H9 (cell line): ENCODE results near the gene CYBA. TPM values are rescaled to one million over a fixed set of nuclear protein-coding genes. Genes with fewer than 3 reads are reported as not detected.

ENCODE experiments used
- DNase-seq: peaks from one replicate; pipeline ENCODE4 v3.0.0-alpha.2; 2017
- H2AFZ ChIP-seq: one replicate; pipeline ENCODE4 v1.6.1; 2013; ENCODE audit warnings: mild to moderate bottlenecking, low read length, control low read depth, moderate library complexity
- H2AK5ac ChIP-seq: 2 replicates; pipeline ENCODE4 v1.6.1; 2013; ENCODE audit warnings: low read length, control low read depth, mixed read lengths; ENCODE audit not compliant: insufficient read length
- H2BK120ac ChIP-seq: one replicate; pipeline ENCODE4 v1.6.1; 2013; ENCODE audit warnings: low read depth, mild to moderate bottlenecking, low read length, control low read depth, inconsistent platforms; ENCODE audit not compliant: poor library complexity, severe bottlenecking
- H2BK12ac ChIP-seq: 2 replicates; pipeline ENCODE4 v1.6.1; 2013; ENCODE audit warnings: low read length, control low read depth, mixed read lengths, low read depth; ENCODE audit not compliant: insufficient read length
- H2BK15ac ChIP-seq: 2 replicates; pipeline ENCODE4 v1.6.1; 2013; ENCODE audit warnings: low read depth, low read length, control low read depth
- H2BK20ac ChIP-seq: one replicate; pipeline ENCODE4 v1.6.1; 2013; ENCODE audit warnings: low read depth, mild to moderate bottlenecking, low read length, control low read depth, inconsistent platforms; ENCODE audit not compliant: poor library complexity, severe bottlenecking
- H2BK5ac ChIP-seq: 2 replicates; pipeline ENCODE4 v1.6.1; 2013; ENCODE audit warnings: low read length, control low read depth, mixed read lengths; ENCODE audit not compliant: insufficient read length
- H3K14ac ChIP-seq: 2 replicates; pipeline ENCODE4 v1.6.1; 2013; ENCODE audit warnings: low read length, control low read depth; ENCODE audit not compliant: insufficient read depth
- H3K18ac ChIP-seq: 2 replicates; pipeline ENCODE4 v1.6.1; 2013; ENCODE audit warnings: low read depth, mild to moderate bottlenecking, mixed read lengths, low read length, control low read depth; ENCODE audit not compliant: insufficient read length
- H3K23ac ChIP-seq: 2 replicates; pipeline ENCODE4 v1.6.1; 2013; ENCODE audit warnings: low read length, control low read depth, mixed read lengths, low read depth; ENCODE audit not compliant: insufficient read length
- H3K23me2 ChIP-seq: 2 replicates; pipeline ENCODE4 v1.6.1; 2013; ENCODE audit warnings: low read depth, mild to moderate bottlenecking, mixed read lengths, low read length, control low read depth; ENCODE audit not compliant: insufficient read length, poor library complexity, severe bottlenecking
- H3K27ac ChIP-seq: 2 replicates; pipeline ENCODE4 v1.5.1; 2013; ENCODE audit warnings: low read length, control low read depth, mixed read lengths, low read depth; ENCODE audit not compliant: insufficient read length
- H3K27me3 ChIP-seq: 2 replicates; pipeline ENCODE4 v1.6.1; 2013; ENCODE audit warnings: low read length, control low read depth, inconsistent platforms; ENCODE audit not compliant: insufficient read depth
- H3K4ac ChIP-seq: 2 replicates; pipeline ENCODE4 v1.6.1; 2013; ENCODE audit warnings: low read depth, mild to moderate bottlenecking, control low read depth, inconsistent platforms, low read length, moderate library complexity
- H3K4me1 ChIP-seq: 2 replicates; pipeline ENCODE4 v1.6.1; 2013; ENCODE audit warnings: low read length, control low read depth, inconsistent platforms; ENCODE audit not compliant: insufficient read depth
- H3K4me2 ChIP-seq: 2 replicates; pipeline ENCODE4 v1.6.1; 2013; ENCODE audit warnings: low read length, control low read depth, mixed read lengths; ENCODE audit not compliant: insufficient read length, insufficient read depth
- H3K56ac ChIP-seq: 2 replicates; pipeline ENCODE4 v1.6.1; 2013; ENCODE audit warnings: low read depth, mild to moderate bottlenecking, mixed read lengths, low read length, control low read depth; ENCODE audit not compliant: insufficient read length
- H3K79me1 ChIP-seq: 2 replicates; pipeline ENCODE4 v1.6.1; 2013; ENCODE audit warnings: low read depth, mild to moderate bottlenecking, moderate library complexity, low read length, control low read depth, inconsistent platforms; ENCODE audit not compliant: insufficient read depth, poor library complexity, severe bottlenecking
- H3K79me2 ChIP-seq: 2 replicates; pipeline ENCODE4 v1.6.1; 2013; ENCODE audit warnings: low read length, control low read depth, inconsistent platforms; ENCODE audit not compliant: insufficient read depth
- H3K9ac ChIP-seq: 2 replicates; pipeline ENCODE4 v1.6.1; 2013; ENCODE audit warnings: low read length, control low read depth, mixed read lengths; ENCODE audit not compliant: insufficient read length; ENCODE audit errors: extremely low read depth
- H3K9me3 ChIP-seq: one replicate; pipeline ENCODE4 v1.6.1; 2013; ENCODE audit warnings: low read depth, low read length, inconsistent platforms; ENCODE audit not compliant: control insufficient read depth
- H3T11ph ChIP-seq: one replicate; pipeline ENCODE4 v1.6.1; 2013; ENCODE audit warnings: mild to moderate bottlenecking, low read length, control low read depth, inconsistent platforms
- H4K20me1 ChIP-seq: one replicate; pipeline ENCODE4 v1.6.1; 2013; ENCODE audit not compliant: control insufficient read depth, insufficient read length, insufficient read depth
- H4K5ac ChIP-seq: 2 replicates; pipeline ENCODE4 v1.6.1; 2013; ENCODE audit warnings: low read depth, mild to moderate bottlenecking, mixed read lengths, low read length, control low read depth; ENCODE audit not compliant: insufficient read length
- H4K8ac ChIP-seq: replicated peaks from 2 replicates; pipeline ENCODE4 v1.6.1; 2013; ENCODE audit warnings: low read length, control low read depth, mixed read lengths, low read depth; ENCODE audit not compliant: insufficient read length
- H4K91ac ChIP-seq: 2 replicates; pipeline ENCODE4 v1.6.1; 2013; ENCODE audit warnings: low read depth, mild to moderate bottlenecking, moderate library complexity, mixed read lengths, low read length, control low read depth; ENCODE audit not compliant: insufficient read length
- H3K27ac Mint-ChIP-seq, 3 experiments: 2 replicates in 2 of 3; 3 replicates in 1 of 3; pipeline ENCODE4 v1.8.0; 2020 to 2021; ENCODE audit warnings: mixed read lengths in 3 of 3, mild to moderate bottlenecking in 1 of 3, moderate library complexity in 1 of 3
- H3K27me3 Mint-ChIP-seq: 2 replicates; pipeline ENCODE4 v1.8.0; 2021; ENCODE audit warnings: low read depth, mild to moderate bottlenecking, moderate library complexity, mixed read lengths
- H3K36me3 Mint-ChIP-seq, 3 experiments: 2 replicates in 2 of 3; 3 replicates in 1 of 3; pipeline ENCODE4 v1.8.0; 2020 to 2021; ENCODE audit warnings: low read depth in 3 of 3, mixed read lengths in 3 of 3; ENCODE audit not compliant: insufficient read depth in 1 of 3
- H3K4me1 Mint-ChIP-seq, 2 experiments: 2 replicates each; pipeline ENCODE4 v1.8.0; 2020; ENCODE audit warnings: mixed read lengths in 2 of 2
- H3K4me3 Mint-ChIP-seq, 2 experiments: 2 replicates in 1 of 2; 3 replicates in 1 of 2; pipeline ENCODE4 v1.8.0; 2020 to 2021; ENCODE audit warnings: mild to moderate bottlenecking in 2 of 2, mixed read lengths in 2 of 2, moderate library complexity in 1 of 2
- H3K9me3 Mint-ChIP-seq, 2 experiments: 2 replicates in 1 of 2; 3 replicates in 1 of 2; pipeline ENCODE4 v1.8.0; 2020; ENCODE audit warnings: mild to moderate bottlenecking in 2 of 2, mixed read lengths in 2 of 2, moderate library complexity in 1 of 2
- CTCF ChIP-seq: fragments of 200-600 bp; sonication (generic); conservative IDR thresholded peaks from 3 replicates; pipeline ENCODE4 v1.8.0; 2021; ENCODE audit warnings: antibody characterized with exemption, mild to moderate bottlenecking
- WGBS: extraction: QIAGEN DNeasy Blood & Tissue Kit; methylation state at CpG from one replicate; pipeline ENCODE4 v1.1.7; 2013; ENCODE audit warnings: missing lambda C conversion rate, low lambda C conversion rate, mixed read lengths; ENCODE audit not compliant: insufficient read length; ENCODE audit errors: extremely low coverage; 5-methylcytosine and 5-hydroxymethylcytosine counted together
- total RNA-seq: library from RNA; stranded (reverse); gene quantifications from 2 replicates; pipeline ENCODE4 v1.2.1, GENCODE V29; 2021

The CYBA gene
- total RNA-seq, 1 experiment from 2014 or later, result 153 TPM

- Histone ChIP-seq H2BK15ac (no peak overlapping the region), H3K4me1 (peaks cover 3% of the 10 kb centered on the region; the same call in 1 of the 2 replicates), H3K23ac (no peak overlapping the region), H2AFZ (no peak overlapping the region), H3K4ac (no peak overlapping the region), H4K5ac (no peak overlapping the region), H3K14ac (no peak overlapping the region), H3K27me3 (no peaks in the 10 kb centered on the region), H2BK5ac (no peak overlapping the region), H2AK5ac (no peak overlapping the region), H3K4me2 (no peak overlapping the region), H2BK12ac (no peak overlapping the region), H3K56ac (no peak overlapping the region), H4K8ac (no peak overlapping the region), H3K9ac (no peak overlapping the region), H3K18ac (no peak overlapping the region), H2BK120ac (no peak overlapping the region), H3K9me3 (no peaks in the 10 kb centered on the region), H4K20me1 (no peaks in the 10 kb centered on the region), H2BK20ac (no peak overlapping the region), H3K23me2 (peaks cover 11% of the 10 kb centered on the region), H4K91ac (no peak overlapping the region), H3T11ph (no peak overlapping the region), H3K27ac (no peak overlapping the region), H3K79me2 (peaks cover 8% of the 10 kb centered on the region; the same call in 1 of the 2 replicates), H3K79me1 (no peaks in the 10 kb centered on the region)
- no CpG with 5 or more reads among the region's 3 CpGs for WGBS
- peaks cover 3% of the 10 kb centered on the region in 2 experiments; a peak in 2 of 5 replicates for H3K9me3 Mint-ChIP-seq
- H3K36me3 Mint-ChIP-seq, result peaks cover 13 to 25% (median 16%) of the 10 kb centered on the region in 3 experiments
- H3K27ac Mint-ChIP-seq, result peak overlapping the region in 1 of 3 experiments; percentile 52; a peak in 1 of 7 replicates
- no peak for DNase-seq
- H3K27me3 Mint-ChIP-seq, result no peaks in the 10 kb centered on the region; the same call in 1 of the 2 replicates
- TF ChIP-seq CTCF, result no peak
- peaks cover 13 to 19% of the 10 kb centered on the region in 2 experiments for H3K4me1 Mint-ChIP-seq
- no peak overlapping the region for H3K4me3 Mint-ChIP-seq
Observed at GRCh38 chr16:88665570-88665969, 14.7 kb upstream of the CYBA start.
